HepG2 (cell line): ENCODE data around the gene CAPN10. TPM values are rescaled to one million over a fixed set of nuclear protein-coding genes. Genes with fewer than 3 reads are reported as not detected.

Source experiments
- ATAC-seq: fragments of 200-7000 bp; cut with Tn5 transposase; 3 replicates; pipeline ENCODE4 v1.9.1; 2020; ENCODE audit warnings: mild to moderate bottlenecking, moderate library complexity
- BruUV-seq: library from RNA; stranded (reverse); fragments of 400-500 nt; replicated peaks from 2 replicates; lab custom pipeline; 2021; lab: Mats Ljungman, UMichigan
- CTCF ChIA-PET: fragments of 300-600 bp; formaldehyde crosslinking; extraction: SDS; loops from one replicate; lab custom pipeline; 2021; ENCODE audit warnings: low total read pairs, inconsistent platforms, low intra/inter-chr PET ratio; lab: Yijun Ruan, JAX
- POLR2A ChIA-PET: fragments of 350-600 bp; sonication (Branson Sonifier 250); formaldehyde crosslinking; loops from one replicate; lab custom pipeline; 2020; ENCODE audit warnings: antibody characterized with exemption, inconsistent platforms; lab: Yijun Ruan, JAX
- DNase-seq: peaks from one replicate; pipeline ENCODE4 v3.0.0-alpha.2; 2015; ENCODE audit warnings: low spot score
- FAIRE-seq: peaks from 3 replicates; lab custom pipeline; 2011; peaks lifted over from hg19 to GRCh38; lab: Jason Lieb, UNC
- H2AFZ ChIP-seq: one replicate; pipeline ENCODE4 v1.6.1; 2011; ENCODE audit warnings: low read length, inconsistent platforms
- H3K27ac ChIP-seq: fragments of 300-600 bp; 3 replicates; pipeline ENCODE4 v1.8.0; 2011; ENCODE audit warnings: mixed run types, mild to moderate bottlenecking, mixed read lengths, low read length, inconsistent platforms; ENCODE audit not compliant: insufficient read depth; ENCODE audit errors: extremely low read length
- H3K27me3 ChIP-seq, 2 experiments: fragments of 200-600 bp in 1 of 2; 2 replicates in 1 of 2; 3 replicates in 1 of 2; pipeline versions ENCODE4 v1.6.0 to v1.8.0; 2011; ENCODE audit warnings: low read length in 2 of 2, mild to moderate bottlenecking in 2 of 2, moderate library complexity in 2 of 2, inconsistent platforms in 1 of 2; ENCODE audit not compliant: insufficient read depth in 2 of 2, control insufficient read depth in 1 of 2
- H3K36me3 ChIP-seq, 2 experiments: fragments of 200-600 bp in 1 of 2; replicated peaks in 1 of 2; 2 replicates in 1 of 2; 3 replicates in 1 of 2; pipeline versions ENCODE4 v1.5.1 to v1.8.0; 2011; ENCODE audit warnings: low read length in 2 of 2, inconsistent platforms in 1 of 2; ENCODE audit not compliant: insufficient read depth in 2 of 2, control insufficient read depth in 1 of 2
- H3K4me1 ChIP-seq: 2 replicates; pipeline ENCODE4 v1.5.1; 2012; ENCODE audit warnings: low read length, inconsistent platforms; ENCODE audit not compliant: insufficient read depth
- H3K4me2 ChIP-seq: 2 replicates; pipeline ENCODE4 v1.6.0; 2011; ENCODE audit warnings: low read depth, low read length, inconsistent platforms
- H3K4me3 ChIP-seq, 3 experiments: fragments of 200-600 bp in 1 of 3; sonication (generic), shearing (Covaris generic) in 1 of 3; replicated peaks in 1 of 3; 2 replicates each; pipeline ENCODE4 v1.5.1; 2011 to 2016; ENCODE audit warnings: low read length in 3 of 3, inconsistent platforms in 2 of 3, low read depth in 2 of 3, mild to moderate bottlenecking in 2 of 3, control low read depth in 1 of 3, mixed read lengths in 1 of 3; ENCODE audit not compliant: insufficient read depth in 1 of 3
- H3K79me2 ChIP-seq: one replicate; pipeline ENCODE4 v1.6.1; 2011; ENCODE audit warnings: low read length, inconsistent platforms; ENCODE audit not compliant: insufficient read depth
- H3K9ac ChIP-seq: 2 replicates; pipeline ENCODE4 v1.6.0; 2011; ENCODE audit warnings: mild to moderate bottlenecking, low read depth, low read length, inconsistent platforms; ENCODE audit not compliant: insufficient read depth
- H3K9me3 ChIP-seq: 2 replicates; pipeline ENCODE4 v1.5.1; 2012; ENCODE audit warnings: mild to moderate bottlenecking, low read length
- H4K20me1 ChIP-seq: 2 replicates; pipeline ENCODE4 v1.6.0; 2011; ENCODE audit warnings: inconsistent platforms, mild to moderate bottlenecking, low read length, moderate library complexity; ENCODE audit not compliant: insufficient read depth
- AHR ChIP-seq: IDR thresholded peaks from 2 replicates; pipeline ENCODE4 v1.6.1; 2018; ENCODE audit warnings: missing genetic modification reagents, missing compliant biosample characterization
- CAMTA2 ChIP-seq: sonication (generic); formaldehyde crosslinking; IDR thresholded peaks from 2 replicates; pipeline ENCODE4 v1.4.0; 2020; ENCODE audit warnings: mild to moderate bottlenecking, missing genetic modification reagents, borderline replicate concordance
- CBX5 ChIP-seq: sonication (generic); formaldehyde crosslinking; IDR thresholded peaks from 2 replicates; pipeline ENCODE4 v1.4.0; 2020; ENCODE audit warnings: missing genetic modification reagents, borderline replicate concordance
- CHCHD3 ChIP-seq: sonication (generic); formaldehyde crosslinking; IDR thresholded peaks from 2 replicates; pipeline ENCODE4 v1.8.0; 2022; ENCODE audit warnings: mild to moderate bottlenecking, missing genetic modification reagents, moderate library complexity
- DR1 ChIP-seq: sonication (generic); formaldehyde crosslinking; IDR thresholded peaks from 2 replicates; pipeline ENCODE4 v1.8.0; 2021; ENCODE audit warnings: mild to moderate bottlenecking, missing genetic modification reagents, inconsistent platforms
- FOXK1 ChIP-seq: sonication (generic); formaldehyde crosslinking; IDR thresholded peaks from 2 replicates; pipeline ENCODE4 v1.4.0; 2020; ENCODE audit warnings: low read depth, missing genetic modification reagents, borderline replicate concordance
- KLF13 ChIP-seq: sonication (generic); formaldehyde crosslinking; IDR thresholded peaks from 2 replicates; pipeline ENCODE4 v1.4.0; 2020; ENCODE audit warnings: mild to moderate bottlenecking, missing genetic modification reagents
- MTA3 ChIP-seq: sonication (generic); formaldehyde crosslinking; IDR thresholded peaks from 2 replicates; pipeline ENCODE4 v1.4.0; 2020; ENCODE audit warnings: missing genetic modification reagents
- MYNN ChIP-seq: sonication (generic); formaldehyde crosslinking; IDR thresholded peaks from 2 replicates; pipeline ENCODE4 v1.4.0; 2020; ENCODE audit warnings: mild to moderate bottlenecking, low read depth, missing genetic modification reagents
- NFYB ChIP-seq: sonication (generic); formaldehyde crosslinking; IDR thresholded peaks from 2 replicates; pipeline ENCODE4 v1.4.0; 2020; ENCODE audit warnings: missing genetic modification reagents
- NRL ChIP-seq: sonication (generic); formaldehyde crosslinking; IDR thresholded peaks from 2 replicates; pipeline ENCODE4 v1.5.0; 2020; ENCODE audit warnings: missing genetic modification reagents, mild to moderate bottlenecking, moderate library complexity, borderline replicate concordance
- SMC3 ChIP-seq: IDR thresholded peaks from 2 replicates; pipeline ENCODE4 v1.6.1; 2011; ENCODE audit warnings: low read length, improper control_type of control experiment
- TBP ChIP-seq: sonication (generic); formaldehyde crosslinking; IDR thresholded peaks from 2 replicates; pipeline ENCODE4 v1.5.0; 2020; ENCODE audit warnings: missing genetic modification reagents
- U2AF1 ChIP-seq: fragments of 200-400 bp; formaldehyde crosslinking; optimal IDR thresholded peaks from 2 replicates; pipeline ENCODE3; 2017; ENCODE audit warnings: mild to moderate bottlenecking, low read depth, low read length
- ZFP36L2 ChIP-seq: sonication (generic); formaldehyde crosslinking; IDR thresholded peaks from 2 replicates; pipeline ENCODE4 v1.4.0; 2020; ENCODE audit warnings: missing genetic modification reagents
- ZMYM2 ChIP-seq: sonication (generic); formaldehyde crosslinking; IDR thresholded peaks from 2 replicates; pipeline ENCODE4 v1.8.0; 2022; ENCODE audit warnings: mild to moderate bottlenecking, missing genetic modification reagents
- ZNF260 ChIP-seq: sonication (generic); formaldehyde crosslinking; IDR thresholded peaks from 2 replicates; pipeline ENCODE4 v1.4.0; 2020; ENCODE audit warnings: missing genetic modification reagents, low read depth, mild to moderate bottlenecking, borderline replicate concordance
- ZNF263 ChIP-seq: sonication (generic); formaldehyde crosslinking; IDR thresholded peaks from 2 replicates; pipeline ENCODE4 v1.4.0; 2020; ENCODE audit warnings: missing genetic modification reagents
- ZNF329 ChIP-seq: sonication (generic); formaldehyde crosslinking; IDR thresholded peaks from 2 replicates; pipeline ENCODE4 v1.9.0; 2021; ENCODE audit warnings: low read depth, mild to moderate bottlenecking, missing genetic modification reagents
- ZNF879 ChIP-seq: sonication (generic); formaldehyde crosslinking; IDR thresholded peaks from 2 replicates; pipeline ENCODE4 v1.8.1; 2023; ENCODE audit warnings: missing genetic modification reagents
- WGBS: methylation state at CpG from one replicate; pipeline ENCODE4 v1.1.6; 2017; ENCODE audit warnings: low lambda C conversion rate; 5-methylcytosine and 5-hydroxymethylcytosine counted together
- in situ Hi-C: cut with HindIII; loops from 2 replicates; pipeline ENCODE4 v1.10.0; 2017; ENCODE audit warnings: low pct_unique_long_range_greater_than_20kb; ENCODE audit not compliant: extremely low pct_ligation_motif_present
- intact Hi-C: fragments of 100-400 bp; cut with micrococcal nuclease; formaldehyde crosslinking; loops from one replicate; pipeline ENCODE4 v1.10.0; 2022; ENCODE audit not compliant: unreplicated experiment
- polyA plus RNA-seq, 8 experiments: library from polyadenylated mRNA; depleted of rRNA in 3 of 8; stranded (reverse) in 7 of 8; unstranded in 1 of 8; fragments of >200 nt; fragmentation: Illumina TruSeq in 4 of 8; extraction: Trizol in 4 of 8; gene quantifications; 2 replicates each; pipeline versions ENCODE4 v1.2.1 to v1.2.3, GENCODE V29; 2011 to 2016; ENCODE audit warnings: low read depth in 4 of 8, missing spikeins in 1 of 8, mixed read lengths in 1 of 8; ENCODE audit not compliant: insufficient read depth in 1 of 8
- total RNA-seq, 5 experiments: library from RNA; depleted of rRNA; stranded (reverse); fragments of >200 nt; fragmentation: Illumina TruSeq; extraction: Trizol; gene quantifications; 2 replicates each; pipeline ENCODE4 v1.2.3, GENCODE V29; 2016; ENCODE audit warnings: low read depth in 1 of 5

CAPN10 gene
- total and polyA plus RNA-seq, 2 of the 13 experiments (the other 11 are each of a cell fraction or from before 2014, with no cell fraction given): 27.6 to 32.4 TPM

DNA sequence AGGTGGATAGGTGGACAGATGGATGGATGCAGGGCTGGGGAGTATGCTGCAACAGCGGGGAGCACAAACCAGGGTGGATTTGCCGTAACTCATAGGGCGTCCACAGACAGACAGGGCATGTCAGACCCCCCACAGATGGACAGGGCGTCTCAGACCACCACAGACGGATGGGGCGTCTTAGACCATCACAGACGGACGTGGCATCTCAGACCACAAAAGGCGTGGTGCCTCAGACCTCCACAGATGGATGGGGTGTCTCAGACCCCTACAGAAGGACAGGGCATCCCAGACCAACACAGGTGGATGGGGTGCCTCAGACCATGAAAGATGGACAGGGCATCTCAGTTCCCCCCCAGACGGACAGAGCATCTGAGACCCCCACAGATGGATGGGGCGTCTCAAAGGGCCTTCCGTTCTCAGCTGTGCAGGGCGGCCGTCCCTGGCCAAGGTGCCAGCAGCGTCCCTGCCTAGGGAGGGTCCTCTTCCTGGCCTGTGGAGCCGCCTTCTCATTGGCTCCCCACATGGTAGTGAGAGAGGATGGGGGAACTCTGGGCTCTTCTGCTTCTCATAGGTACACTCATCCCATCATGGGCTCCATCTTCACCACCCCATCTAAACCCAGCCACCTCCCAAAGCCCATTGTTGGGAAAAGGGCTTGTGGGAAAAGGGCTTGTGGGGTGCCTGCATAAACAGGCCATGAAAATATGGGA lies 30.8 kb upstream of the CAPN10 start:
- in situ Hi-C loops: loop anchor here (25.0 kb wide), 1 partner anchor 657 kb away; no protein-coding TSS in a partner anchor
- no peak overlapping the region for H3K4me2 ChIP-seq
- H3K79me2 ChIP-seq: peaks cover 28% of the 10 kb centered on the region
- H3K4me3 ChIP-seq: no peak overlapping the region
- no peaks in the 10 kb centered on the region for H4K20me1 ChIP-seq
- ATAC-seq: no peak
- H3K9me3 ChIP-seq: no peaks in the 10 kb centered on the region
- ChIA-PET POLR2A (interaction anchor here (2.7 kb wide), 1 partner anchor 10 kb away, joined by 12 read pairs; no protein-coding TSS in a partner anchor), CTCF (no interaction called here)
- peak overlapping the region; percentile 29 for H3K27ac ChIP-seq
- H3K27me3 ChIP-seq: no peaks in the 10 kb centered on the region
- no peak for TF ChIP-seq ZFP36L2 (CRISPR knock-in tag)
- no peak for TF ChIP-seq ZNF879 (CRISPR knock-in tag)
- peak; percentile 58; the same call in 1 of the 2 replicates for TF ChIP-seq NRL (CRISPR knock-in tag)
- TF ChIP-seq CAMTA2 (CRISPR knock-in tag): no peak
- no peak for TF ChIP-seq SMC3
- intact Hi-C loops: no loop called here
- FAIRE-seq: no peak
- DNase-seq: no peak
- 94% methylated on average over 9 of the region's 16 CpGs for WGBS
- no TSS peak for BruUV-seq
- peaks cover 44% of the 10 kb centered on the region for H3K4me1 ChIP-seq
- H2AFZ ChIP-seq: no peak overlapping the region
- no peak overlapping the region for H3K9ac ChIP-seq
- H3K36me3 ChIP-seq: peaks cover 18 to 44% of the 10 kb centered on the region in 2 experiments

DNA sequence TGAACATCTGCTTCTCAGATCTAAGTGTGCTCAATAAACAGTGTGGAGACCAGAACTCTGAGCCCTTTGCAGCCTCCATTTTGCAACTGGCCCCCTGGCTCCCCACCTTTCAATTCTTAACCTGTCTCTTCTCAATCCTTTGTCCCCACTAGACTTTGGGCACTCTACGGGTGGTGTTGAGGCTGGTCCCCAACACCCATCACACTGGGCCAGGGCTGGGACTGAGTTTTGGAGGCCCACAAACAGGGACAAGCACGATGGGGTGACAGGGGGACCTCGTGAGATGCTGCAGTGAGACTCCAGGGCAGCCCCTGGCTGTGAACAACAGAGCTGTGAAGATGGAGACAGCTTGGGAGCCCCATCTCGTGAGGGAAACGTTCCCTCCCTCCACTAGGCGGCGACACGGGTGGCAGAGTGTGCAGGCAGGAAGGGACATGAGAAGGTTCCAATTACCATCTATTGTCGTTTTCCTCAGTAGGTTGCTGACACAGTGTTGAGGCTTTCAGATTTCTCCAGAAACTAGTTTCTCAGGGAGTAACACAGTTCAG lies 29.9 kb upstream of the CAPN10 start:
- intact Hi-C loops (no loop called here), in situ Hi-C loops (loop anchor here (25.0 kb wide), 1 partner anchor 656 kb away; no protein-coding TSS in a partner anchor)
- Histone ChIP-seq H3K4me2 (no peak overlapping the region), H4K20me1 (no peaks in the 10 kb centered on the region), H3K4me1 (peaks cover 42% of the 10 kb centered on the region), H3K79me2 (peaks cover 30% of the 10 kb centered on the region), H3K9me3 (no peaks in the 10 kb centered on the region), H2AFZ (no peak overlapping the region), H3K27me3 (no peaks in the 10 kb centered on the region), H3K36me3 (peaks cover 15 to 34% of the 10 kb centered on the region in 2 experiments), H3K27ac (peak overlapping the region; percentile 29), H3K4me3 (no peak overlapping the region), H3K9ac (no peak overlapping the region)
- WGBS: 57% methylated on average over 9 of the region's 9 CpGs
- BruUV-seq: no TSS peak
- POLR2A ChIA-PET: interaction anchor here (1.0 to 2.7 kb wide), 2 partner anchors 9 to 30 kb away, joined by 5 to 12 read pairs; partner anchors contain the start of gene CAPN10
- CTCF ChIA-PET: no interaction called here
- FAIRE-seq: peak; percentile 60
- peak; percentile 57 for DNase-seq
- ATAC-seq: peak; percentile 8; the same call in 1 of the 3 replicates
- TF ChIP-seq ZNF260 (no peak), ZNF329 (CRISPR knock-in tag) (0 out of 2 replicates have a peak, but pooled peaks have one; percentile 27), KLF13 (CRISPR knock-in tag) (no peak), DR1 (CRISPR knock-in tag) (no peak), FOXK1 (CRISPR knock-in tag) (no peak), TBP (CRISPR knock-in tag) (no peak), ZMYM2 (CRISPR knock-in tag) (no peak), CBX5 (CRISPR knock-in tag) (no peak), MYNN (CRISPR knock-in tag) (no peak), NFYB (CRISPR knock-in tag) (no peak), ZNF263 (CRISPR knock-in tag) (no peak), AHR (CRISPR knock-in tag) (no peak), U2AF1 (no peak), CHCHD3 (CRISPR knock-in tag) (no peak), MTA3 (CRISPR knock-in tag) (no peak)
